Measurements from ENCODE around the gene ROR2.

The ROR2 gene

DNA sequence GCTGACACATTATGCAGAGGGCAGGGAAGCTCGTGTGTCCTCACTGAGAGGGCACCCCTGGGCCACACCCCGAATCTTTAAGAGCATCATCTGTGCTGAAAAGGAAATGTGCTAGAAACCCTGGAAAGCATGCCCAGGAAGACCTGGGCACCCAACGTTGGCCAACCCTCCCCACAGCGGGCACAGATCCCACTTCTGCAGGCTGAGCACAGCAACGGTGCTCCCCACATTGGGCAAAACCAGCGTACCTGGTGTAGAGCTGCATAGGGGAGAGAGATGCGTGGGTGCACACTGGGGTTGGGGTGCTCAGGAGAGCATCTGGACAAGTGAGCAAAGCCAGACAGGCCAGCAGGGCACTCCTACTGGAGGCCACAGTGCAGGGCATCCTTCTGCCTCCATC, 32.6 kb downstream of the ROR2 start:
- TF ChIP-seq, protein P1, sequence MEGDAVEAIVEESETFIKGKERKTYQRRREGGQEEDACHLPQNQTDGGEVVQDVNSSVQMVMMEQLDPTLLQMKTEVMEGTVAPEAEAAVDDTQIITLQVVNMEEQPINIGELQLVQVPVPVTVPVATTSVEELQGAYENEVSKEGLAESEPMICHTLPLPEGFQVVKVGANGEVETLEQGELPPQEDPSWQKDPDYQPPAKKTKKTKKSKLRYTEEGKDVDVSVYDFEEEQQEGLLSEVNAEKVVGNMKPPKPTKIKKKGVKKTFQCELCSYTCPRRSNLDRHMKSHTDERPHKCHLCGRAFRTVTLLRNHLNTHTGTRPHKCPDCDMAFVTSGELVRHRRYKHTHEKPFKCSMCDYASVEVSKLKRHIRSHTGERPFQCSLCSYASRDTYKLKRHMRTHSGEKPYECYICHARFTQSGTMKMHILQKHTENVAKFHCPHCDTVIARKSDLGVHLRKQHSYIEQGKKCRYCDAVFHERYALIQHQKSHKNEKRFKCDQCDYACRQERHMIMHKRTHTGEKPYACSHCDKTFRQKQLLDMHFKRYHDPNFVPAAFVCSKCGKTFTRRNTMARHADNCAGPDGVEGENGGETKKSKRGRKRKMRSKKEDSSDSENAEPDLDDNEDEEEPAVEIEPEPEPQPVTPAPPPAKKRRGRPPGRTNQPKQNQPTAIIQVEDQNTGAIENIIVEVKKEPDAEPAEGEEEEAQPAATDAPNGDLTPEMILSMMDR (IDR thresholded peaks at IDR 0.05), result no peak

DNA sequence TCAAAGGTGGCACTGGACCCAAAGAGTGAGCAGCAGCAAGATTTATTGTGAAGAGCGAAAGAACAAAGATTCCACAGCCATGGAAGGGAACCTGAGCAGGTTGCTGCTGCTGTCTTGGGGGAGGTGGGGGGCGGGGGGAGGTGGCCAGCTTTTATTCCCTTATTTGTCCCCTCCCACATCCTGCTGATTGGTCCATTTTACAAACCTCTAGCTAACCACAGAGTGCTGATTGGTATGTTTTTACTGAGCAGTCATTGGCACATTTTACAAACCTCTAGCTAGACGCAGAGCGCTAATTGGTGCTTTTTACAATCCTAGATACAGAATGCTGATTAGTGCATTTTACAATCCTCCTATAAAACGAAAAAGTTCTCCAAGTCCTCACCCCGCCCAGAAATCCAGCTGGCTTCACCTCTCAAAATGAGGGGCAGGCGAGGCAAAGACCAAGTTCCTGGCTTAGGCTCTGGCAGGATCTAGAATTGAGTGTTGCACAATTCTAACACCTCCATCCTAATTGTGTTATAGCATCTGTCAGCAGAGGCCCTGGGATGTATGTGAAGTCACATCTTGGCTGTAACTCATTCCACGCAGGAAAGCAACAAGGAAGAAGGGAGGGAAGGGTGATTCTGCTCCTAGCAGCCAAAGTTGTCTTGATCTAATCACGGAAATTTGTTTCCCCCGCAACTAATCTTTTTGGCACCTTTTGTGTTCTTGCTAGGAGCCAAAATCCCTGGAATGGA, 34.3 kb downstream of the ROR2 start:
- TF ChIP-seq, protein P1 (IDR thresholded peaks at IDR 0.05), result no peak

DNA sequence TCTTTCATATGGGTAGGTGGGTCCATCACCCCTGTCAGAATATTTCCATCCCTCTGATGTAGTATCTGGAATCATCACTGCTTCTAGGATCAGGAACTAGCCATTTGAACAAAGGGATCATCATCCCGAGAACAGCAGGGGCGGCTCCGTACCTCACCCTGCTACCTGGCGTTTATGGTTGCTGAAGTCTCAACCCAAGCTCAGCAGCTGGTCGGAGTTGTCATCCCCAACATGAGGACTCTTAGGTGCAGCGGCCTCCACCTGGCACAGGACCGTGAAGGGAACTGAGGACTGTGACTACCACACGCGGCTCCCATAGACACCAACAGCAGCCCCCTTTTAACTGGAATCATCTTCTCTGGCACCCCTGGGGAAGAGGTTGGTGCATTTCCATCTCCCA, 35.1 kb downstream of the ROR2 start:
- TF ChIP-seq, protein P1 (IDR thresholded peaks at IDR 0.05), result no peak

DNA sequence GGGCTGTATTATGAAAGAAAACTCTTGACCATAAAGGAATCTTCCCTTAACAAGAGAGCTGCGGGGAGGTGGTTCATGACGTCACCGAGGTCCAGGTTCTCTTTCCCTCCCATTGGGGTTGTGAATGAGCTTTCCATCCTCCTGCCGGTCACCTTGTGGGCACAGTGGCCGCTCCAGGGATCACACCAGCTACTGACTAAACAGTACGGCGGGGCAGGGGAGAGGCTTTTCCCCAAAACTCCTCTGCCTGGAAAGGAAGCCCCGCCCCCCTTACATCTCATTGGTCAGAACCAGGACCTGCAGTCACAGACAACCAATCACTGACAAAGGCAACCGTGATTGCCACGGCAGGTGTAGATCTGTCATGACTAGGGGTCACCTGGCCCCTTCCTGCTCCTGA, 35.6 kb downstream of the ROR2 start:
- TF ChIP-seq, protein P1 (IDR thresholded peaks at IDR 0.05), result no peak

DNA sequence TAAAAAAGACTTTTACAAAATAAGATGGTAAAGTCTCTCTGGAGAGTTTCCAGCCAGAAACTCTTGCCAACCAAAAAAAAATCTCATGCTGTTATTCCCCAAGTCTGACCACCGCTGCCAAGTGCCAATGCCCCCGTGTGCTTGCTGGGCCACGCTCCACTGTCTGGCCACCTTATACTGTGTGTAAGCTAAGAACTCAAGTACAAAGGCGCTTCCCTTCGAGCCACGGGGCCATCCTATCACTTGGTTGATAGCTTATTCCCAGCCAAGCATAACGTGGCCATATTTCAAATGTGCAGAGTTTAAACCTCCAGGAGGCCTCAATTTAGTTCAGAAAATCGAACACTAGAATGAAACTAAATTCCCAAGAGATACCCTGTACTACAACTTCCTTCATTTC, 36.0 kb downstream of the ROR2 start:
- TF ChIP-seq, protein P1 (IDR thresholded peaks at IDR 0.05), result no peak

DNA sequence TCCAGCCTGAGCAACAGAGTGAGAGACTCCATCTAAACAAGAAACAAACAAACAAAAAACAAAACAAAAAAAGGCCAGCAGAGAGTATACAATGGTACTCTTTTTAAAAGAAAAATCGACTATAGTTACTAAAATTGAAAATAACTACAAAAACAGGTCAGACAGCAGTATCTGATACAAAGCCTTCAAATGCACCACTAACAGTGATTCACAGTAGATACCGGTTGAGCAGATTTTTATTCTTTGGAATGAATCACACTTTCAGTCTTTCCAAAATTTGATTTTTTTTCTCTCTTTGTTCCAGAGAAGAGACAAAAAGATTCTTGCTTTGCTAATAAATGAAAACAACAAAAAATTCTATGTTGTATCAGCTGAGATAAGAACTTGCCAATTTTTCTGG, 36.9 kb downstream of the ROR2 start:
- TF ChIP-seq, protein P1 (IDR thresholded peaks at IDR 0.05), result no peak

DNA sequence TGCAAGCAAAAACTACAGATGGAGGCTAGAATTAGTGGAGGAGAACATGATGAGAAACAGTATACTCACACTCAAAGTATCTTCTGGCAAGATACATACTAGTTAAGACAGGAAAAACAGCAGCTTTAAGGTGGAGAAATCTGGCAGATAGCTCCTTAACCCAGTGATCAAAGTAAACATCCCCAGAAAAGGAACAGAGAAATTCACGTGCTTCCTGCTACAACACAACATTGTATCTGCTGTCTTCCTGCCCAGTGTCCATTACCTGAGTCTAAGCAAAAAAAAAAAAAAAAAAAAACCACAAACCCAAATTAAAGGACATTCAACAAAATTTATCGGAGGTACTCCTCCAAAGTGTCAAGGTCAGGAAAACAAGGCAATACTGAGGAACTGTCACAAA, 38.4 kb downstream of the ROR2 start:
- TF ChIP-seq, protein P1 (IDR thresholded peaks at IDR 0.05), result no peak

DNA sequence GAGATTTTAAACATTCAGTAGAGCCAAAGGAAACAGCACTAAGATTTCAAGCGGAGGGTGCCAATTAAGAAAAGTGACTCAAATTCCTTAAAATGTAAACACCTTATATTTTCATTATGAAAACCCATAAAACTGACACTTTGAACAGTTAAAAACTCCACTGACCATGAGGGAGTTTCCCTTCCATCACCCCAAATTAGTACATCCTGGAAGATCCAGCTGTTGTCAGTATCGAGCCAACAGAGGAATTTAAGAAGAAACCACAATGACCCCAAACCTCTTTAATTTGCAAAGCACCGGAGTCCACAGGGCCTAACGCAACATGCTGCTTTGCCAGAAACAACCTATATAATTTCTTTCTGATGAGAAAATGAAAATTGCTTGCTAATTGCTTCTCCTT, 41.3 kb downstream of the ROR2 start:
- TF ChIP-seq, protein P1 (IDR thresholded peaks at IDR 0.05), result no peak
